Fibroblast of villous mesenchyme (primary cell): Measurements from ENCODE around the gene TTC34. TPM values are rescaled to one million over a fixed set of nuclear protein-coding genes. Genes with fewer than 3 reads are reported as not detected.

Experiments used
- DNase-seq: peaks from one replicate; pipeline ENCODE4 v3.0.0-alpha.2; 2010; ENCODE audit warnings: low read depth
- H3K4me3 ChIP-seq: 2 replicates; pipeline ENCODE4 v1.5.1; 2011; ENCODE audit warnings: low read depth, mild to moderate bottlenecking, low read length
- total RNA-seq: library from RNA; depleted of rRNA; stranded (reverse); fragments of >200 nt; gene quantifications from 2 replicates; pipeline ENCODE4 v1.2.3, GENCODE V29; 2012
- TF ChIP-seq, protein P1 (sequence below): IDR thresholded peaks from 2 replicates; pipeline ENCODE4 v1.5.1; 2012; ENCODE audit warnings: low read depth, mild to moderate bottlenecking, low read length; ENCODE audit not compliant: insufficient read depth

TTC34 gene
- total RNA-seq, 1 donor = 0.43 TPM

DNA sequence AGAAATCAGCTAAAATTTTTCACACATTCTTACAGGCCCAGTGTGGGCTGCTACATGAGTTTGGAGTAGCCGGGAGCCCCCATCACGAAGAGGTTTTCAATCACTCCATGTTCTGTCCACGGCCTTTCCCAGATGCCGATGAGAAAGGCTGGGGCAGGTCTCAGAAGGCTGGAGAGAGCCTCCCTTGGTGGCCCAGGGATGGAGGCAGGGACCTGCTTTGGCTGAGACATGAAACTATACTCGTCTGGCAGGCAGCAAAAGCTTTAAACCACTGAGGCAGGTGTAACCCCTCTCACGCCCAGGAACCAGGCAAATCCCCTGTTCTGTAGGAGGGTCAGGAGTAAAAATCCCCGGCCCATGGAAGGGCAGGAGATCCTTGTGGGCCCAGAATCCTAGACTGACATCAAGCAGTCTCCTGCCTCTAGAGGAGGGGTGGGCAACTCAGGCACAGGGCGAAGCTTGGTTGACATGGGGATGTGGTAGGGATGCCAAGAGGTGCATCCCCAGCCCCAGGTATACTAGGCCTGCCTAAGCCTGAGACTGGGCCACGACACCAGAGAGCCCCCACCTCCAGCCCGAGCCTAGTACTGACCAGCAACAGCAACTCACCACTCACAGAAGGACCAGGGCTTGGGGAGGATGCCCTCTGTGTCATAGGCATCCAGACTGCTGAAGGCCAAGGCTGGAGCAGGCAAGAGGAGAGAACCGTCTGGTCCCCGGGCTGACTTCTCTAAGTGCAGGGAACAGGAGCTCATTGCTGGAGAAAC is 177.7 kb downstream of the TTC34 start:
- no peak for DNase-seq
- H3K4me3 ChIP-seq = no peak overlapping the region
- TF ChIP-seq, protein P1, sequence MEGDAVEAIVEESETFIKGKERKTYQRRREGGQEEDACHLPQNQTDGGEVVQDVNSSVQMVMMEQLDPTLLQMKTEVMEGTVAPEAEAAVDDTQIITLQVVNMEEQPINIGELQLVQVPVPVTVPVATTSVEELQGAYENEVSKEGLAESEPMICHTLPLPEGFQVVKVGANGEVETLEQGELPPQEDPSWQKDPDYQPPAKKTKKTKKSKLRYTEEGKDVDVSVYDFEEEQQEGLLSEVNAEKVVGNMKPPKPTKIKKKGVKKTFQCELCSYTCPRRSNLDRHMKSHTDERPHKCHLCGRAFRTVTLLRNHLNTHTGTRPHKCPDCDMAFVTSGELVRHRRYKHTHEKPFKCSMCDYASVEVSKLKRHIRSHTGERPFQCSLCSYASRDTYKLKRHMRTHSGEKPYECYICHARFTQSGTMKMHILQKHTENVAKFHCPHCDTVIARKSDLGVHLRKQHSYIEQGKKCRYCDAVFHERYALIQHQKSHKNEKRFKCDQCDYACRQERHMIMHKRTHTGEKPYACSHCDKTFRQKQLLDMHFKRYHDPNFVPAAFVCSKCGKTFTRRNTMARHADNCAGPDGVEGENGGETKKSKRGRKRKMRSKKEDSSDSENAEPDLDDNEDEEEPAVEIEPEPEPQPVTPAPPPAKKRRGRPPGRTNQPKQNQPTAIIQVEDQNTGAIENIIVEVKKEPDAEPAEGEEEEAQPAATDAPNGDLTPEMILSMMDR = no peak

DNA sequence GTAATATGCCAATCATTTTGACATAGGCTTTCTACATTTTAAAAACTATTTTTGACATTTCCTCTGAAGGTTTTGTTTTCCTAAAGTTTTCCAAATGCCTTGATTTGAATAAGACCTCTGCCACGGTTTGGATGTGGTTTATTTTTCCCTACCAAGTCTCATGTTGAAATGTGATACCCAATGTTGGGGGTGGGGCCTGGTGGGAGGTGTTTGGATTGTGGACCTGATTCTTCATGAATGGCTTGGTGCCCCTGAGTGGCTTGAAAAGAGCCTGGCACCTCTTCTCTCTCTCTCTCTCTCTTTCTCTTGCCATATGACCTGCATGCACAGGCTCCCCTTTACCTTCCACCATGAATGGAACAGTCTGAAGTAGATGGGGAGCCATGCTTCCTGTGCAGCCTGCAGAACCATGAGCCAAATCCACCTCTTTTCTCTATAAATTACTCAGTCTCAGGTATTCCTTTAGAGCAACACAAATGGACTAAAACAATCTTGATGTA is 183.5 kb downstream of the TTC34 start:
- DNase-seq = no peak
- TF ChIP-seq, protein P1 = no peak
- H3K4me3 ChIP-seq = no peak overlapping the region

DNA sequence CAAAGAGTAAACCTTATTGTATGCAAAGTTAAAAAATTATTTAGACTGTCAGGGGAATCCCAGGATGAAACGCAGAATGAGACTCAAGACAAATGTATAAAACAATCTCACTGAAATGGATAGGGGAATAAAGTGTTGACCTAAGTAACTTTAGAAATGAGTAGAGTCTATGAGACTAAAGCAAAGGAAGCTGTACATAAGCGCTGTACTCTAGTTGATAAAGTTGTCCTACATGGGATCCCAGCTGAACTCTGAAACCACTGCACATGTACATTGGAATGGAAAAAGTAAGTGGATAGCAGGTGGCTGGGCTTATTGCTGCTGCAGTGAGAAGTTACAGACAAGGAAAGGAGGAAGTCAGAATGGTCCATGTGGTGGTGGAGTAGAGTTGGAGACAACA is 187.3 kb downstream of the TTC34 start:
- TF ChIP-seq, protein P1 = no peak
- no peak for DNase-seq
- no peak overlapping the region for H3K4me3 ChIP-seq

DNA sequence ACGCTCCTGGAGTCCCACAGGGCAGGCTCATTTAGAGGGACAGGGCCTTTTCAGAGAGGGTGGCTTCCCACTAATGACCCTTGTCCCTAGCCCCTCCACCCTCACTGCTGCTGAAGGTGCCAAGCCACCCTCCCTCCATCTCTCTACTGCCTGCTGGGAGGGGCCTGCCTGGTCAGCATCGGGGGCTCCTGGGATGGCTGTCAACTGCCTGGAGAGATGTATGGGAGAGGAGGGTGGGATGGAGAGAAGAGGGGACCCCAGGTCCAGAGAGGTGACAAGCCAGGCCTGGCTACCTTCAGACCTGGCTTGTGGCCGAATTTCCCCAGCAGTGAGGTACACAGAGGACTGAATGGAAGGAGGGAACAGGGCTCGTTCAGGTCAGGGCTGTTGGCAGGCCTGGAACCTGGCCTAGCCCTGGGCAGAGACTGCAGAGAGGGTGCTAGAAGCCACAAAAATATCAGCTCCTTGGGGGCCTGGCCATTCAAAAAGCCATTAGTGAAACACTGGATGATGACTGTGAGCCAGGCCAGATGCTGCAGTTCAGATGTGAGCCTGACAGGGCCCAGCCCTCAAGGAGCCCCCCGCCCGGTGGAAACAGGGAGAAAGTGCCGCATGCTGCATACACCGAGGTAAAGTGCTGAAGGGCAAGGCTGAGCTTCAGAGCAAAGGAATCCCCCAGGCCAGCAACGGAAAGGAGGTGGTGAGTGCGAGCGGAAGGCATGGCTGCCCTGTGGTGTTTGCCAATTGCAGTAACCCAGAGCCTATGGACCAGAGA is 188.7 kb downstream of the TTC34 start:
- no peak for DNase-seq
- TF ChIP-seq, protein P1 = no peak
- H3K4me3 ChIP-seq = no peak overlapping the region

DNA sequence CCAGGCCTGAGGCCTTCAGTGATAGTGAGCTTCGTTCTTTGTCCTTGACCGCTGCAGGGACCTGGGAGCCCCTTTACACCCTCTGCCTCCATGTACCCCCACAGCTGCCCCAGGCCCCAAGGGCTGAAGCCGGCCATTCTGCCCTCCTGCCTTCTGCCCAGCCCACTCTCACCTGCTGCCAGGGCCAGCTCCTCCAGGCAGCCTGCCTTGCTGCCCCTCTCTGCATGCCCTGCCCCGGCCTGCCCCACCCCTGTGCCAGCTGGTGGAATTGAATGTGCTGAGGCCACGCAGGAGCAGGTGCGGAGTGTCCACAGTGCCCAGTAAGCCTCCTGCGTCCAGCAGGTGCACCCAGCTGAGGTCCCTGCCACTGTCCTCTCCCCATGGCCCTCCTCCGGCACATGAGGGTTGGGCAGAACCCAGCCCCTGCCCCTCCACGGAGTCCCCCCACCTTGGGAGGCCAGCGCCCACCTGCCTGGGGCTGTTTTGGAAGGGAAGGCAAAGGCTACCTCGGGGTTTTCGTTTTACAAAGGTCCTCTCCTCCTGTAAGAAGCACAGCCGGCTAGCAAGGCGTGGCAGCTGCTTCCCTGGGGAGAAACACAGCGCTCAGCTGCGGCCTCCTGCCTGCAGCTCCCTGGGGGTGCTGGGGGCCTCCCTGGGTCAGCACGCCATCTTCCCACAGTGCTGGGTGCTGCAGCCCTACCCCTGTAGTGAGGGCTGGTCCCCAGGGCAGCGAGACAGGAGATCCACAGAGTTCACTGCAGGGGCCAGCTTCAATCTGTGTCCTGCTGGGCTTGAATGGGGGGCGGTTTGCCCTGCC is 189.7 kb downstream of the TTC34 start:
- no peak for DNase-seq
- TF ChIP-seq, protein P1 = no peak
- H3K4me3 ChIP-seq = no peak overlapping the region

- H3K4me3 ChIP-seq = no peak overlapping the region
- DNase-seq = peak; percentile 6
Observed at GRCh38 chr1:2611031-2611501, 190.4 kb downstream of the TTC34 start.

More at GRCh38 chr1:2611031-2611501, 190.4 kb downstream of the TTC34 start:
- TF ChIP-seq, protein P1 = no peak
